ENCODE results near the gene FAM25A.
"Not testable (repeated sequence)": the region's sequence is repeated elsewhere in the genome, so short reads cannot be mapped to it uniquely, and the experiment has no call there.

FAM25A gene

DNA sequence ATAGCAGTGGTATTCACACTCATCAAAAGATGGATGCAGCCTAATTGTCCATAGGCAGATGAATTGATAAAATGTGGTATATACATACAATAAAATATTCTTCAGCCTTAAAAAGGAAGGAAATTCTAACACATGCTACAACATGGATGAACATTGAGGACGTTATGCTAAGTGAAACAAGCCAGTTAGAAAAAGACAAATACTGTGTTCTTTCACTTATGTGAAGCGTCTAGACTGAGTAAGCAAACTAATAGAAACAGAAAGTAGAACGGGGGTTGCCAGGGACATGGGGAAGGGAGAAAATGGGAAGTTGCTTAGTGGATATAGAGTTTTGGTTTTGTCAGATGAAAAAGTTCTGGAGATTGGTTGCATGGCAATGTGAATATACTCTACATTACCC, 6.6 kb upstream of the FAM25A start:
- not testable (repeated sequence) for DNase-seq (ENCODE audit: low spot score)

DNA sequence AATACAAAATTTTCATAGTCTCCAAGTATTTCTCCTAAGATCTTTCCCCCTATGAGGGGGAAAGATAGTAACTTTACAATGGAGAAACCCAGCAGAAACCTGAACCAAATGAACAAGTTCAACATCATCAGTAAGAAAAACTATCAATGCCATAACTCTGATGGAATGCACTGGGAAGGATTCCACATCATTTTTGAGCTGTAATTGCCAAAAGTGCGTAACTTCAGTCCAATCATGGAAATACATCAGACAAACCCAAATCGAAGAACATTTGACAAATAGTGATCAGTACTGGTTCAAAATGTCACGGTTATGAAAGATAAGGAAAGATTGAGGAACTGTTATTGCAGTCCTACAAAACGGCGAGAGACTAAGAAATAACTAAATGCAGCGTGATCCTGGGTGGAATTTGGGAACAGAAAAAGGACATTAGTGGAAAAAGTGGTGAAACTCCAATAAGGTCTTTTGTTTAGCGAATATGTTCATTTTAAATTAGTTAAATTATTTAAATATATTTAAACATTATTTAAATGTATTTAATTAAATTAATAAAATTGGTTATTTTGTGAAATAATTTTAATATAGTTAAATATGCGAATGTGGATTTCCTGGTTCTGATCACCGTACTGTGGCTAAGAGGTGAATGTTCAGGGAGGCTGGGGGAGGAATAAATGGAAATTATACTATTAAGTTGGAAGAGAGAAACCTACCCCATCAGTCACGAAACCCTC, 4.9 kb upstream of the FAM25A start:
- DNase-seq (ENCODE audit: low spot score): not testable (repeated sequence)

DNA sequence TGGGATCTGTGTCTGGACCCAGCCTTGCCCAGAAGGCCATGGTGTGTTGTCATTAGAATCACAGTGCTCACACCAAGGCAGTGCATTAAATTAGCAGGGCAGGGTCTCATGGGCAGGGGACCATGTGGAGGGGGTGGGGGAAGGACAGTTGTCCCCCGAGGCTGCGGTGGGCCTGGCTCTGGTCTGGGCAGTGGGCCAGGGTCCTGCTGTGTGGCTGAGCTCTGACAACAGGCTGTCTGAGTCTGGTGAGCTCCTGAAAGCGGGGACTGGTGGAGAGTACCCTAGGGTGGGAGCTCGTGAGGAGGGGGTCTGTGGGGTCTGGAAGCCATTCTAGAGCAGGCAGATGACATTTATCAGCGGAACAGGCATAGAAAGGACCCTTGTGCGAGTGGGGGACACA, 2.0 kb upstream of the FAM25A start:
- not testable (repeated sequence) for DNase-seq (ENCODE audit: low spot score)

DNA sequence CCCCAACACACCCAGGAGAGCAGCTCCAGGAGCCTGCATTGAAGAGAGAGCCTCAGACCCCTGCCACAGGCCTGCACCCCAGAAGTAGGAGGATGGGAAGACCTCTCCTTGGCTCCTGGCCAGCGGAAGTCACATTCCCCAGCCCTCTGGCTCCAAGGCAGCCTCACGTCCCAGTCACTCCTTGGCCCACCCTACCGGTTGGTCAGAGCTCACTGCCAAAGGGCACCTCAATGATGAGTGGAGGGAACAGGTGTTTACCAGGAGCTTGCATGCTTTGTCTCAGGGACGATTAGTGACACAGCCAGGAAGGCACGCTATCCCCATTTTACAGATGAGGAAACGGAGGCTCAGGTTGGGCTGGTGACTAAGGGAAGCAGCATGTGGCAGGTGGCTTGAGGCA, 1.0 kb upstream of the FAM25A start:
- DNase-seq (ENCODE audit: low spot score): not testable (repeated sequence)

DNA sequence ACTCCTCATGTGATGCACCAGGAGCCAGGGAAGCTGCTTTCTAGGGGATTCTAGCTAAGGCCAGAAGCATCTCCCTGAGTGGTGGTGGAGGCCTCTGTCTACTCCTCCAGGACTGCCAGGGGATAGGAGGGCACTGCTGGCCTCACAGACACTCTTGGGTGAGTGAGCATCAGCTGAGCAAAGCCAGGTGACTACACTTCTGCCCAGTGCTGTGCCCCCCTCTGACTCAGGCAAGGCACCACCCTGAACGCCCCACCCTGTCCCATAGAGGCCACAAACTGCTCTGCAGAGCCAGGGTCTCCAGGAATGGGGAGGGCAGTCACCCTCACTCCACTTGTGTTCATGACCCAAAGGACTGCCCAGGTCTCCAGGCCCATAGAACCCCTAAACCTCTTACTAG, 590 bp upstream of the FAM25A start:
- not testable (repeated sequence) for DNase-seq (ENCODE audit: low spot score)

DNA sequence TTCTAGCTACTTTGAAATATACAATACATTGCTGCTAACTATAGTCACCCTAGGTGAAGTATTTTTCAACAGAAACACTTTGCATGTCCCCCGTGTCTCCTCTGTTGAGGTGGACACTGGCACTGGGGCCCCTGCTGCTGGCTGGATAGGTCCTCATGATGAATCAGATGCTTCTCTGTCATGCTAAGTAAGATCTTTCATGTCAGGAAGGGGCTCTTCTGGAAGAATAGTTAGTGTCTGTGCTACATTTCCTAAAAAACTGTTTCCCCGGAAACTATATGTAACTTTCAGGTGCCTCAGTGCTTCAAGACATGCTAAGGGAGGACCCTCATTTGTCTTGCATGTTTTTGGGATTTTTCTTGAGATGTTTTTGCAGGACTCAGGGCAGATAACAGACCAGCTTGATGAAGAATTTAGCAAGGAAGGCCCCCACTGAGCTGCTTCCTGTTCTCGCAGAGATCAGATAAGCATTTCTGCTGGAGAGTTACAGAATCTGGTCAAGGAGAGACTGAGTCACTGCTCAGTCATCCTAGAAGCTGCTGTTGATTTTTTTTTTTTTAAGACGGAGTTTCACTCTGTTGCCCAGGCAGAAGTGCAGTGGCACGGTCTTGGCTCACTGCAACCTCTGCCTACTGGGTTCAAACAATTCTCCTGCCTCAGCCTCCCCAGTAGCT, 5.3 kb downstream of the FAM25A start:
- not testable (repeated sequence) for DNase-seq (ENCODE audit: low spot score)

DNA sequence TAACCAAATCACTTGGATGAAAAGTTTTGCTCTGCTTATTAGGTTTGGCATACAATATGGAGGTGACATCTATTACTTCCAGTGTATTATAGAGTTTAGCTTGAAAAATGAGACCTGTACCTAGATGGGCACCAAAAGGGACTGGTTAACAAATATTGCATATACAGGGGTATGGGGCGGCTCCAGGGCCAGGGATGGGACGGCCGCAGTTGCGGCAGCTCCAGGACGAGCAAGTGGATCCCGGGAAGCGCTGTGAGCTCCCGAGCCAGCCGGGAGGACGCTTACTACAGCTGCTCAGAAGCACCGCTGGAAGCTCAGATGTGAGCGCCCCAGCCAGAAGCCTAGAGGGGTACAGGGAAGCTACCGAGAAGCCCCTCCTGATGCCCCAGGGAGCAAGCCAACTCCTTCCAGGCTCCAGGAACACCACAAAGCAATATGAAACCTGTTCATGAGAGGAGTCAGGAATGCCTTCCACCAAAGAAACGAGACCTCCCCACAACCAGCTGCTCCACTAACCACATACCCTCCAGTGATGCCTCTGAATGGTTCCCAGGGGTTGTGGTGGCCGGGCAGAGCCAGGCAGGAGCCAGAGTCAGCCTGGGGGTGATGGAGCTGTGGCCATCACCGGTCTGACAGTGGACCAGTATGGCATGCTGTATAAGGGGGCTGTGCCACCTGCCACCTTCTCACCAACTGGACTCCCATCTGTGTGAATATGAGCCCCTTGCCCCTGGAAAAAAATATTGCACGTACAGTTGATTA, 6.8 kb downstream of the FAM25A start:
- not testable (repeated sequence) for DNase-seq (ENCODE audit: low spot score)

DNA sequence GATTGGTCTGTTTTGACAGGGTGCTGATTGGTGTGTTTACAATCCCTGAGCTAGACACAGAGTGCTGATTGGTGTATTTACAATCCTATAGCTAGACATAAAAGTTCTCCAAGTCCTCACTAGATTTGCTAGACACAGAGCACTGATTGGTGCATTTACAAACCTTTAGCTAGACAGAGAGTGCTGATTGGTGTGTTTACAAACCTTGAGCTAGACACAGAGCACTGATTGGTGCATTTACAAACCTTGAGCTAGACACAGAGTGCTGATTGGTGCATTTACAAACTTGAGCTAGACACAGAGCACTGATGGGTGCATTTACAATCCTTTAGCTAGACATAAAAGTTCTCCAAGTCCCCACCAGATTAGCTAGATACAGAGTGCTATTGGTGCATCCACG, 10.3 kb downstream of the FAM25A start:
- DNase-seq (ENCODE audit: low spot score): not testable (repeated sequence)

DNA sequence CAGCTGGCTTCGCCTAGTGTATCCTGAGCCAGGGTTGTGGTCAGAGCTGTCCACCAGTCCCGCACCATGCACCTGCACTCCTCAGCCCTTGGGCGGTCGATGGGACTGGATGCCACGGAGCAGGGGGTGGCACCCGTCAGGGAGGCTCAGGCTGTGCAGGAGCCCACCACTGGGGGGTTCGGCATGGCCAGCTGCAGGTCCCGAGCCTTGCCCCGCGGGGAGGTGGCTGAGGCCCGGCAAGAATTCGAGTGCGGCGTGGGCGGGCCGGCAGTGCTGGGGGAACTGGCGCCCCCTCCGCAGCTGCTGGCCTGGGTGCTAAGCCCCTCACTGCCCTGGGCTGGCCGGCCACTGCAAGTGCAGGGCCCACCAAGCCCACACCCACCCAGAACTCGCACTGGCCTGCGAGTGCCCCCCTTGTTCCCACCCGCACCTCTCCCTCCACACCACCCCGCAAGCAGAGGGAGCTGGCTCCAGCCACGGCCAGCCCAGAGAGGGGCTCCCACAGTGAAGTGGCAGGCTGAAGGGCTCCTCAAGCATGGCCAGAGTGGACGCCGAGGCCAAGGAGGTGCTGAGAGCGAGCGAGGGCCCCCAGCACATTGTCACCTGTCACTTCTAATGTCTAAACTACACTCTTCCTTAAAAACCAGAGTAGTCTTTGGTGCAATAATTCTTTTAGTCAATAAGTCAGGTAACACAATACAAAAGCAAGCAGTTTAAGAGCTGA, 11.0 kb downstream of the FAM25A start:
- no peak for DNase-seq (ENCODE audit: low spot score)

DNA sequence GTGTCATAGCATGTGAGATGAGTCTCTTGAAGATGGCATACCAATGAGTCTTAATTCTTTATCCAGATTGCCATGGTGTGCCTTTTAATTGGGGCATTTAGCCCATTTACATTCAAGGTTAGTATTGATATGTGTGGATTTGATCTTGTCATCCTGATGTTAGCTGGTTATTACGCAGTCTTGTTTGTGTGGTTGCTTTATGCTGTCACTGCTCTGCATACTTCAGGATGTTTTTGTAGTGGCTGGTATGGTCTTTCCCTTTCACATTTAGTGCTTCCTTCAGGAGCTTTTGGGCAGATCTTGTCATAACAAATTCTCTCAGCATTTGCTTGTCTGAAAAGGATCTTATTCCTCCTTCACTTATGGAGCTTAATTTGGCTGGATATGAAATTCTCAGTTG, 16.5 kb downstream of the FAM25A start:
- no peak for DNase-seq (ENCODE audit: low spot score)

DNA sequence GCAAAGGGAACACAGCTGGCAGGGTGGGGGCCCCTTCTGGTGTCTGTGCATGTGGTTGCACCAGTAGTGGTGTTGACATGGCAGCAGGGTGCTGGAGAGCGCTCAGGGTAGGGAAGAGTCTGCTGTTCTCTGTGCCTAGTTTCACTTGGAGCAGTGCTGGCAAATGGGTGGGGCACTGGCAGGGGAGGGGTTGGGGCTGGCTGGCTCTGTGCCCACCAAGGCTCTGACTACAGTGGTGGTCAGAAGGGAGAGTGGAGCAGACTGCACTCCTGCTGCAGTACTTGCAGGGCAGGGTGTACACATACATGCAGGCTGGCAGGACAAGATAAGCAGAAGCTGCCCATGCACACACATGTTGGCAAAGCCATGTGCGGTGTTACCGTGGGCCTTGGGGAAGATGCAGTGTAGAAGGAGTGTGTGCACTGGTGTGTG, 18.2 kb downstream of the FAM25A start:
- DNase-seq (ENCODE audit: low spot score): no peak

DNA sequence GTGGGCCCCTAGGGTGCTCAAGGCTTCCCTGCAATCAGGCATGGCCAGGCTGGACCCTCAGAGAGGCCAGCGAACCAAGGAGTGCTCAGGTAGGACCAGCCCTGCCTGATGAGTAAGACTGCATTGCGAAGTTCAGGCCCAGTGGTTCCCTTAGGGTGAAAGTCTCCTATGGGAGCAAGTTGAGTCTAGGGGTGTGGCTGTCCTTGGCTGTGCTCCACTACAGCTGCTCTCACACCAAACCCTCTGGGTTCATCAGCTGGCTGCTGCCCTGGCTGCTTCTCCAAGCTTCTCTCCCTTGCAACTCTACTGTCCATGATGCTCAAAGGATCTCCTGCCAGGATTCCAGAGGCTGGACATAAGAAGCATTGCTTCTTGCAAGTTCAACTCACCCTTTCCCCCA, 18.7 kb downstream of the FAM25A start:
- no peak for DNase-seq (ENCODE audit: low spot score)

DNA sequence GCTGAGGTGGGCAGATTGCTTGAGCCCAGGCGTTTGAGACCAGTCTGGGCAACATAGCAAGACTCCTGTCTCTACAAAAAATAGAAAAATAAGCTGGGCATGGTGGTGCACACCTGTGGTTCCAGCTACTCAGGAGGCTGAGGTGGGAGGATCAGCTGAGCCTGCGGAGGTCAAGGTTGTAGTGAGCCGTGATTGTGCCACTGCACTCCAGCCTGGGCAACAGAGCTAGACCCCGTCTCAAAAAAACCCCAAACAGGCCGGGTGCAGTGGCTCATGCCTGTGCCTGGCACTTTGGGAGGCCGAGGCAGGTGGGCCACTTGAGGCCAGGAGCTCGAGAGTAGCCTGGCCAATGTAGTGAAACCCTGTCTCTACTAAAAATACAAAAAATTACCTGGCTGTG, 23.5 kb downstream of the FAM25A start:
- DNase-seq (ENCODE audit: low spot score): not testable (repeated sequence)

DNA sequence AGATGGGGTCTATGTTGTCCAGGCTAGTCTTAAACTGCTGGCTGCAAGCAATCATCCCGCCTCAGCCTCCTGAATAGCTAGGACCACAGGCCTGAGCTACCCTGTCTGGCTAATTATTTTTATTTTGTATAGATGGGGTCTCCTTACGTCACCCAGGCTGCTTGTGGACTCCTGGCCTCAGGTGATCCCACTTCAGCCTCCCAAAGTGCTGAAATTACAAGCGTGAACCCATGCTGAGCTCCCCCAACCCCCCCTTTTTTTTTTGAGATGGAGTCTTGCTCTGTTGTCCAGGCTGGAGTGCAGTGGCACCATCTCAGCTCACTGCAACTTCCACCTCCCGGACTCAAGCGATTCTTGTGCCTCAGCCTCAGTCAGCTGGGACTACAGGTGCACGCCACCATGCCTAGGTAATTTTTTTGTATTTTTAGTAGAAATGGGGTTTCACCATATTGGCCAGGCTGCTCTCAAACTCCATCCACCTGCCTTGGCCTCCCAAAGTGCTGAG, 25.4 kb downstream of the FAM25A start:
- DNase-seq (ENCODE audit: low spot score): no peak

DNA sequence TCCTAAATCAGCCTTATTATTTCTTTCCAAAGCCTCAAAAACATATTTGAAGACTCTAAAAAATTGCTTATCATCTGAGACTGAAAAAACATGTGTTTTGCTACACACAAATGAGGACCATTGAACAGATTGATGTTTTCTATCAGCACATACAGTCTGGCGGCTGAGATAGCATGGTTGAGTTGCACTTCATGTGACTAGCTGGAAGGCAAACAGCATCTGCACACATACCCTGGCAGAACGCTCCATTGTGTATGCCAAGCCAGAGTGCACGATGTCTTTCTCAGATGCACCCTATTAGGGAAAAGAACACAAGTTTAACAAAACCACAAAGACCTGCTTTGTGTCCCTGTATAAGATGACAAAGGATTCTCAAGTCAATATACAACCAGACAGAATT, 33.0 kb downstream of the FAM25A start:
- DNase-seq (ENCODE audit: low spot score): no peak

DNA sequence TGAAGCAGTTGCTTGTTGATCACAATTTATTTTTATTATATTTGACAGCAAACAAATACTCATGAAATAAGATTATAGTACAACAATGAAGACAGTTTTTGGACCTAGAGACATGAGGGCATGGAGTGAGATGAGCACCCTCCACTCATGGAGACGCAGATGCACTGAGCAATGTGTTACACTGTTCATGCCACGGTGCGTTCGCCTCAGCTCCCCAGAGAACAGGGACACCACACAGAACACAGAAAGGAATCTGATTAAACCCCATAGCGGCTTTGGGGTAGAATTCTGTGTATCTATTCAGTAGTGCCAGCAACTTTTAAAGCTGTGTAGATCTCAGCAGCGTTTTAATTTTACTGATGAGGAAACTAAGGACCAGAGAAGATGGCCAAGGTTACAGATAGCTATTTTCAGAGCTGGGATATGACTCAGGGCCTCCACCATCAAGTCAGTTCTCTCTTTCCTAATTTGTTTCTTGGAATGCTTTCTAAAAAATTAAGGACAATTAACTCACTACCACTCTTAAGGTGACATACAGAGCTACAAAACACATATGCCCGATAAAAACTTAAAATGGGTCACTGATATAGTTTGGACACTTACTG, 33.6 kb downstream of the FAM25A start:
- DNase-seq (ENCODE audit: low spot score): no peak

DNA sequence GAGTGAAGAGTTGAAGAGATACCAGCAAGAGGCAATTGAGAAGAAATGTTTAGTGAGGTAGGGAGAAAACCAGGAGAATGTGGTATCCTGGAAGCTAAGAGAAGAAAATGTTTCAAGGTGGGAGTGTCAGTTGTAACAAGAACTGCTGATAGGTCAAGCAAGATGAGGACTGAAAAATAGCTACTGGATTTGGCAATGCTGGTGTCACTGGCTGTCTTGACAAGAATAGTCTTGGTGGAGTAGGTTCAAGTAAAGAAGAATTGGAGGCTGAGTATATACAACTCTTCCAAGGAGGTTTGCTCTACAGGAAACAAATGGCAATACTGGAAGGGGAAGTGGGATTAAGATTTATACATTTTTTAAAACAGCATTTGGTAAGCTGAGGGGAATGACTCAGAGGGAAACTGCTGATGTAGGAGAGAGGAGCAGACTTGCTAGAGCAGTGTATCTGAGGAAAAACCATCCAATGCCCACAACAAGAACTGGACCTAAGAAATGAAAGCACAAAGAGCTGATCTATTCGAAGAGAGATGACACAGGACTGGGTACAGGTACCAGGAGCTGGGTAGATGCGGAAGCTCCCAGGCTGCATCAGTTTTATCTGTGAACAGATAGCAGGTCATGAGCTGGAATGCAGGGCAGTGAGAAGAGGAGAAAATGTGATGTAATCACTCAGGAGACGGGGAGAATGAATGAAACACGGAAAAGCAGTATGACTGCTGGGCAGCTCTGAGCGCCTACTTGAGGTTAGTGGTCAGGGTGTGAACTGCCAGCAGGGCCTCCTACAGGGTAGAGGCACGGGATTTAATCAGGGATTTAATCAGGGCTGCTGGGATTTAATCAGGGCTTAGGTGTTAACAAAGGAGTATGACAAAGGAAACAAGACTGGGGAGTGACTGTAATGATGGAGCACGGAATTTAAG, 34.5 kb downstream of the FAM25A start:
- no peak for DNase-seq (ENCODE audit: low spot score)

DNA sequence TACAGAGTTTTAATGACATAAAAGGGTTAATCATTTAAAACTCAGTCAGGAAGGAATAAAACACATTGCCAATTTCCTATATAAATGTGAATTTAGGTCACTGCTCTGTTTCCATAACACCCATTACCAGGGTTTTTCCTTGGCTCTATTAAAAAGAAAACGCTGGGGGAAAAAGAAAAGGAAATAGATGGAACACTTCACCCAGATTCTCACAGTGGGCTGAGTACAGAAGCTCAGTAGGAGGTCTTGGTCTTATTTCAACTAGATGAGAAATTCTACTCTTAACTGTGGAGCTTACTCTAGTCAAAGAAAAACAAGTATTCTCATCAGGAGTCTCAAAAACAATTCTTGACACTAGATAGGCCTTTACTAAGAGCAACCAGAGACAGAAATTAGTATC, 38.1 kb downstream of the FAM25A start:
- no peak for DNase-seq (ENCODE audit: low spot score)

DNA sequence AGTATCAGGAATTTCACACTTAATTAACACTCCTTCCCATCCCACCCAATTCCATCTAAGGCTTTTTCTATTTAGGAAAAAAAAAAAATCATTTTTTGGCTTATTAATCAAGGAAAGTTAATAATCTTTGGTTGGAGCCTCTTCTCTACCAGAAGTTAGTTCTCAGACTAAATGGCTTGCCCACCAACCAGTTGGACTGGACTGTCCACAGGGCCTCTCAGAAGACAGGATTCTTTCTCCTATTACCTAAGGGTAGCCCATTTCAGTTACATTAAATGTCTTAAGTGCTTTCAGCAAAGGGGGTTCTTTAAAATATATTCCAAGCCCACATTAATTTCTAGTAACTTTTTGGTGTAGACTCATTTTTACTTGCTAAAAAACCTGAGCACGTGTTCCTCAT, 39.3 kb downstream of the FAM25A start:
- no peak for DNase-seq (ENCODE audit: low spot score)

DNA sequence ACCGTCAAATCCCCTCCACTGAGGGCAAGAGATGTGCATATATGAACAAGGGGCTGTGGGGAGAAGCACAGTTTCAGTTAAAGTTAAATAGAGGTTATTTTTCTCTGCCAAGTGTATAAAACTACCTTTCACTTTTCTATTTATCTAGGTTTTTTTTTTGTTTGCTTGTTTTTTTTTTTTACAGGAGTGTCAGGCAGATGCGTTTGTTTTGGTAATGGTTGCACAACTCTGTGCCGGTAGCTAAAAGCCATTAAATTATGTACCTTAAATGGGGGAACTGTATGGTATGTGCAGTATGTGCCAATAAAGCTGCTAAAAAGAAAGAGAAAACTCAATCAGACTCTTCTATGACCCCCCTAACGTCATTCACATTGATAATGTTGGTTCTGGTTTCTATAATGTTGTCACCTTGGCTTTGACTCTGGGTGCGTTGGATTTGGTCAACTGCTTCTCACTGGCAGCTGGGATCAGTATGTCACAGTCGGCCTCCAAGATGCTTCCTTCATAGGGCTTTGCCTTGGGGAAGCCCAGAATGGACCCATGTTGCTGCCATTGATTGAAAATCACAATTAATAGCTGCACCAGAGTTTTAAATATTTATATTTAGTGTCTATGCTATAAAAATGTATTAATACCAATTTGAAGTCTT, 40.3 kb downstream of the FAM25A start:
- no peak for DNase-seq (ENCODE audit: low spot score)
